GM23338 (cell line): ENCODE results near the gene DCD. TPM values are rescaled to one million over a fixed set of nuclear protein-coding genes. Genes with fewer than 3 reads are reported as not detected.

Source experiments
- ATAC-seq: fragments of 200-7000 bp; cut with Tn5 transposase; 3 replicates; pipeline ENCODE4 v1.9.1; 2020
- DNase-seq: peaks from one replicate; pipeline ENCODE4 v3.0.0-alpha.2; 2015; ENCODE audit warnings: low spot score
- H2AFZ ChIP-seq: fragments of 200-600 bp; sonication (generic); 2 replicates; pipeline ENCODE4 v1.8.0; 2016; ENCODE audit warnings: antibody characterized with exemption, mild to moderate bottlenecking, moderate library complexity
- H3F3A ChIP-seq: fragments of 200-600 bp; sonication (generic); replicated peaks from 2 replicates; pipeline ENCODE4 v1.8.0; 2017; ENCODE audit warnings: antibody characterized with exemption, mixed run types, low read depth
- H3K27ac ChIP-seq: fragments of 200-600 bp; sonication (generic); 2 replicates; pipeline ENCODE4 v1.6.1; 2016; ENCODE audit warnings: low read depth
- H3K27me3 ChIP-seq: fragments of 200-600 bp; sonication (generic); 2 replicates; pipeline ENCODE4 v1.8.0; 2016; ENCODE audit warnings: mild to moderate bottlenecking, mixed run types, moderate library complexity; ENCODE audit not compliant: insufficient read depth
- H3K36me3 ChIP-seq: fragments of 200-600 bp; sonication (generic); 2 replicates; pipeline ENCODE4 v1.8.0; 2016; ENCODE audit warnings: mild to moderate bottlenecking; ENCODE audit not compliant: insufficient read depth
- H3K4me1 ChIP-seq: fragments of 200-600 bp; sonication (generic); 2 replicates; pipeline ENCODE4 v1.8.0; 2016; ENCODE audit warnings: mild to moderate bottlenecking, moderate library complexity; ENCODE audit not compliant: insufficient read depth
- H3K4me2 ChIP-seq: fragments of 200-600 bp; sonication (generic); 2 replicates; pipeline ENCODE4 v1.7.1; 2017; ENCODE audit warnings: mixed run types
- H3K4me3 ChIP-seq: fragments of 200-600 bp; sonication (generic); 2 replicates; pipeline ENCODE4 v1.6.1; 2016; ENCODE audit warnings: mixed run types
- H3K79me2 ChIP-seq: fragments of 200-600 bp; sonication (generic); replicated peaks from 2 replicates; pipeline ENCODE4 v1.8.0; 2017; ENCODE audit warnings: mild to moderate bottlenecking; ENCODE audit not compliant: insufficient read depth
- H3K9me2 ChIP-seq: fragments of 200-600 bp; sonication (generic); 2 replicates; pipeline ENCODE4 v1.8.0; 2017; ENCODE audit not compliant: insufficient read depth
- H4K20me1 ChIP-seq: fragments of 200-600 bp; sonication (generic); replicated peaks from 2 replicates; pipeline ENCODE4 v1.8.0; 2017; ENCODE audit warnings: mild to moderate bottlenecking; ENCODE audit not compliant: insufficient read depth
- H3K27ac Mint-ChIP-seq: 2 replicates; pipeline ENCODE4 v1.8.0; 2020; ENCODE audit warnings: inconsistent platforms, mild to moderate bottlenecking, moderate library complexity, mixed read lengths
- H3K27me3 Mint-ChIP-seq: 3 replicates; pipeline ENCODE4 v1.8.0; 2022; ENCODE audit warnings: low read depth, mild to moderate bottlenecking, moderate library complexity, mixed read lengths, inconsistent platforms; ENCODE audit not compliant: insufficient read depth, poor library complexity
- H3K36me3 Mint-ChIP-seq: 3 replicates; pipeline ENCODE4 v1.8.0; 2021; ENCODE audit warnings: low read depth, mild to moderate bottlenecking, inconsistent platforms, moderate library complexity, mixed read lengths
- H3K4me1 Mint-ChIP-seq: 3 replicates; pipeline ENCODE4 v1.8.0; 2020; ENCODE audit warnings: mild to moderate bottlenecking, inconsistent platforms, mixed read lengths
- H3K4me3 Mint-ChIP-seq: 3 replicates; pipeline ENCODE4 v1.8.0; 2021; ENCODE audit warnings: moderate library complexity, mild to moderate bottlenecking, inconsistent platforms, mixed read lengths
- H3K9me3 Mint-ChIP-seq: 3 replicates; pipeline ENCODE4 v1.8.0; 2020; ENCODE audit warnings: moderate library complexity, mild to moderate bottlenecking, inconsistent platforms, mixed read lengths
- CREB1 ChIP-seq: fragments of 250-450 bp; sonication (Bioruptor Pico); IDR thresholded peaks from 2 replicates; pipeline ENCODE4 v1.5.0; 2020; ENCODE audit warnings: low read depth, mild to moderate bottlenecking, moderate library complexity
- EZH2 ChIP-seq: fragments of 200-600 bp; sonication (generic); IDR thresholded peaks from one replicate; pipeline ENCODE4 v1.8.0; 2017; ENCODE audit warnings: antibody characterized with exemption, mild to moderate bottlenecking, low read depth; ENCODE audit not compliant: unreplicated experiment
- EZH2phosphoT487 ChIP-seq: fragments of 200-600 bp; sonication (generic); IDR thresholded peaks from one replicate; pipeline ENCODE4 v1.8.1; 2018; ENCODE audit warnings: antibody characterized with exemption; ENCODE audit not compliant: unreplicated experiment
- JUNB ChIP-seq: IDR thresholded peaks from one replicate; pipeline ENCODE4 v1.6.1; 2016; ENCODE audit warnings: antibody characterized with exemption; ENCODE audit not compliant: unreplicated experiment
- NANOG ChIP-seq: IDR thresholded peaks from 2 replicates; pipeline ENCODE4 v1.6.1; 2016; ENCODE audit warnings: antibody characterized with exemption, borderline replicate concordance
- POLR2AphosphoS5 ChIP-seq: IDR thresholded peaks from 2 replicates; pipeline ENCODE4 v1.6.1; 2016; ENCODE audit warnings: antibody characterized with exemption, low read depth
- STAT1 ChIP-seq: IDR thresholded peaks from one replicate; pipeline ENCODE4 v1.6.1; 2016; ENCODE audit warnings: antibody characterized with exemption; ENCODE audit not compliant: unreplicated experiment
- ZNF114 ChIP-seq: fragments of 250-450 bp; sonication (Bioruptor Pico); IDR thresholded peaks from 2 replicates; pipeline ENCODE4 v1.5.0; 2020; ENCODE audit warnings: mild to moderate bottlenecking, moderate library complexity
- ZNF331 ChIP-seq: fragments of 250-450 bp; sonication (Bioruptor Pico); IDR thresholded peaks from 2 replicates; pipeline ENCODE4 v1.5.0; 2020; ENCODE audit warnings: low read depth, mild to moderate bottlenecking, moderate library complexity
- polyA plus RNA-seq: library from polyadenylated mRNA; unstranded; fragments of >200 nt; fragmentation: Nextera tagmentation; extraction: Ambion mirVana; gene quantifications from 2 replicates; pipeline ENCODE4 v1.2.1, GENCODE V29; 2016
- total RNA-seq: library from RNA; depleted of rRNA; stranded (reverse); fragments of >200 nt; shearing (Covaris generic); gene quantifications from 2 replicates; pipeline ENCODE4 v1.2.3, GENCODE V29; 2014
- TF ChIP-seq, protein P1 (sequence below), 2 experiments: fragments of 200-600 bp in 1 of 2; sonication (generic) in 1 of 2; conservative IDR thresholded peaks; 2 replicates each; pipeline versions ENCODE4 v1.5.1 to v1.6.1; 2016 to 2017; ENCODE audit warnings: antibody characterized with exemption in 2 of 2, low read depth in 2 of 2, mild to moderate bottlenecking in 2 of 2, moderate library complexity in 1 of 2
- TF ChIP-seq, protein P2 (sequence below): IDR thresholded peaks from one replicate; pipeline ENCODE4 v1.6.1; 2018; ENCODE audit warnings: antibody characterized with exemption; ENCODE audit not compliant: unreplicated experiment
- TF ChIP-seq, protein P3 (sequence below): IDR thresholded peaks from 2 replicates; pipeline ENCODE4 v1.6.1; 2016; ENCODE audit warnings: antibody characterized with exemption

The DCD gene
- total and polyA plus RNA-seq, 2 experiments from 2014 or later, result not detected

DNA sequence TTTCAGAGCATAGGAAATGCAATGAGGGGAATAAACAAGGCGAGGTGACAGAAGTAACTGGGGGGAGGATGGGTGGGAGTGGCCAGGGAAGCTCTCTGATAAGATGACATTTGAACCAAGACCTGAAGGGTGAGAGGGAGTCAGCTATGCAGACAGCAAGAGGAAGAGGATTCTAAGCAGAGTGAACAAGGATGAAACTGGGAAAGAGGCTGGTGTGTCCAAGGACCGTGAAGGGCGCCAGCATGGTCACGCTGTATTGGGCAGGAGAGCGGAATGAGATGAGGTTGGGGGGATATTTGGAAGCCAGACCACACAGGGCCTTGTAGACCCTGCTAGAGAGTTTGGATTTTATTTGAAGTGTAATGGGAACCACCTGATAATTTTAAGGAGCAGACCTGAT lies 49.2 kb downstream of the DCD start (continued):
- TF ChIP-seq, protein P1, sequence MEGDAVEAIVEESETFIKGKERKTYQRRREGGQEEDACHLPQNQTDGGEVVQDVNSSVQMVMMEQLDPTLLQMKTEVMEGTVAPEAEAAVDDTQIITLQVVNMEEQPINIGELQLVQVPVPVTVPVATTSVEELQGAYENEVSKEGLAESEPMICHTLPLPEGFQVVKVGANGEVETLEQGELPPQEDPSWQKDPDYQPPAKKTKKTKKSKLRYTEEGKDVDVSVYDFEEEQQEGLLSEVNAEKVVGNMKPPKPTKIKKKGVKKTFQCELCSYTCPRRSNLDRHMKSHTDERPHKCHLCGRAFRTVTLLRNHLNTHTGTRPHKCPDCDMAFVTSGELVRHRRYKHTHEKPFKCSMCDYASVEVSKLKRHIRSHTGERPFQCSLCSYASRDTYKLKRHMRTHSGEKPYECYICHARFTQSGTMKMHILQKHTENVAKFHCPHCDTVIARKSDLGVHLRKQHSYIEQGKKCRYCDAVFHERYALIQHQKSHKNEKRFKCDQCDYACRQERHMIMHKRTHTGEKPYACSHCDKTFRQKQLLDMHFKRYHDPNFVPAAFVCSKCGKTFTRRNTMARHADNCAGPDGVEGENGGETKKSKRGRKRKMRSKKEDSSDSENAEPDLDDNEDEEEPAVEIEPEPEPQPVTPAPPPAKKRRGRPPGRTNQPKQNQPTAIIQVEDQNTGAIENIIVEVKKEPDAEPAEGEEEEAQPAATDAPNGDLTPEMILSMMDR (conservative IDR thresholded peaks at IDR 0.05; ENCODE audit: low read depth in 2 of 2), result no peak
- TF ChIP-seq ZNF114 (no peak), POLR2AphosphoS5 (no peak), STAT1 (no peak), CREB1 (no peak), JUNB (no peak), ZNF331 (CRISPR knock-in tag) (no peak), EZH2phosphoT487 (no peak), EZH2 (no peak), NANOG (no peak)
- TF ChIP-seq, protein P2, sequence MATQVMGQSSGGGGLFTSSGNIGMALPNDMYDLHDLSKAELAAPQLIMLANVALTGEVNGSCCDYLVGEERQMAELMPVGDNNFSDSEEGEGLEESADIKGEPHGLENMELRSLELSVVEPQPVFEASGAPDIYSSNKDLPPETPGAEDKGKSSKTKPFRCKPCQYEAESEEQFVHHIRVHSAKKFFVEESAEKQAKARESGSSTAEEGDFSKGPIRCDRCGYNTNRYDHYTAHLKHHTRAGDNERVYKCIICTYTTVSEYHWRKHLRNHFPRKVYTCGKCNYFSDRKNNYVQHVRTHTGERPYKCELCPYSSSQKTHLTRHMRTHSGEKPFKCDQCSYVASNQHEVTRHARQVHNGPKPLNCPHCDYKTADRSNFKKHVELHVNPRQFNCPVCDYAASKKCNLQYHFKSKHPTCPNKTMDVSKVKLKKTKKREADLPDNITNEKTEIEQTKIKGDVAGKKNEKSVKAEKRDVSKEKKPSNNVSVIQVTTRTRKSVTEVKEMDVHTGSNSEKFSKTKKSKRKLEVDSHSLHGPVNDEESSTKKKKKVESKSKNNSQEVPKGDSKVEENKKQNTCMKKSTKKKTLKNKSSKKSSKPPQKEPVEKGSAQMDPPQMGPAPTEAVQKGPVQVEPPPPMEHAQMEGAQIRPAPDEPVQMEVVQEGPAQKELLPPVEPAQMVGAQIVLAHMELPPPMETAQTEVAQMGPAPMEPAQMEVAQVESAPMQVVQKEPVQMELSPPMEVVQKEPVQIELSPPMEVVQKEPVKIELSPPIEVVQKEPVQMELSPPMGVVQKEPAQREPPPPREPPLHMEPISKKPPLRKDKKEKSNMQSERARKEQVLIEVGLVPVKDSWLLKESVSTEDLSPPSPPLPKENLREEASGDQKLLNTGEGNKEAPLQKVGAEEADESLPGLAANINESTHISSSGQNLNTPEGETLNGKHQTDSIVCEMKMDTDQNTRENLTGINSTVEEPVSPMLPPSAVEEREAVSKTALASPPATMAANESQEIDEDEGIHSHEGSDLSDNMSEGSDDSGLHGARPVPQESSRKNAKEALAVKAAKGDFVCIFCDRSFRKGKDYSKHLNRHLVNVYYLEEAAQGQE, result no peak
- TF ChIP-seq, protein P3, sequence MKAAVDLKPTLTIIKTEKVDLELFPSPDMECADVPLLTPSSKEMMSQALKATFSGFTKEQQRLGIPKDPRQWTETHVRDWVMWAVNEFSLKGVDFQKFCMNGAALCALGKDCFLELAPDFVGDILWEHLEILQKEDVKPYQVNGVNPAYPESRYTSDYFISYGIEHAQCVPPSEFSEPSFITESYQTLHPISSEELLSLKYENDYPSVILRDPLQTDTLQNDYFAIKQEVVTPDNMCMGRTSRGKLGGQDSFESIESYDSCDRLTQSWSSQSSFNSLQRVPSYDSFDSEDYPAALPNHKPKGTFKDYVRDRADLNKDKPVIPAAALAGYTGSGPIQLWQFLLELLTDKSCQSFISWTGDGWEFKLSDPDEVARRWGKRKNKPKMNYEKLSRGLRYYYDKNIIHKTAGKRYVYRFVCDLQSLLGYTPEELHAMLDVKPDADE, result no peak

DNA sequence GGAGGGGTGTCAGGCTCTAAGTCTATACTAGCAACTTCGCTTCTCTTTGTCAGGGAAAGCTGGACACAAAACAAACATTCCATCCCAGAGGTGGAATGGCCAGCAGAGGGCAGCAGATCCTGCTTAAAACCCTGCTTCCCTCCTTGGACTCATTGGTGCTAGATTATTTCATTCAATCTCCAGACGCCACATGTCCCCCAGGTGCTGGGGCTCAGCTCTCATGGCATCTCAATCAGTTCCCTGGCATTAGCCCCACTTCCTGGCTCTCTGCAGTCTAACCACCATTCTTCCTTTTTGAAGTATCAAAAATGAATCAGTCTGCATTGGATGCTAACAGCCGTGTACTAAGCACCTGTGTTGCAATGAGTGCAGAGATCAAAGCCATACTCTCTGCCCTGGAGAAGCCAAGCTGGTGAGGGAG lies 51.6 kb downstream of the DCD start:
- Mint-ChIP-seq H3K36me3 (no peaks in the 10 kb centered on the region), H3K27ac (no peak overlapping the region), H3K27me3 (peaks cover 23% of the 10 kb centered on the region), H3K9me3 (no peaks in the 10 kb centered on the region), H3K4me3 (no peak overlapping the region), H3K4me1 (peaks cover 4% of the 10 kb centered on the region)
- TF ChIP-seq, protein P3, result no peak
- TF ChIP-seq, protein P1 (conservative IDR thresholded peaks at IDR 0.05; ENCODE audit: low read depth in 2 of 2), result peak; percentile 83 to 89
- H3K4me3 ChIP-seq, result no peak overlapping the region
- DNase-seq (peak; percentile 91), ATAC-seq (peak; percentile 89)
- no peaks in the 10 kb centered on the region for H3K9me2 ChIP-seq
- no peaks in the 10 kb centered on the region for H3K79me2 ChIP-seq
- H3K4me2 ChIP-seq, result no peak overlapping the region
- H2AFZ ChIP-seq, result no peak overlapping the region
- peaks cover 34% of the 10 kb centered on the region; the same call in 1 of the 2 replicates for H3K27me3 ChIP-seq
- H3F3A ChIP-seq, result no peaks in the 10 kb centered on the region
- no peaks in the 10 kb centered on the region for H4K20me1 ChIP-seq
- no peaks in the 10 kb centered on the region; the same call in 1 of the 2 replicates for H3K4me1 ChIP-seq
- no peak overlapping the region for H3K27ac ChIP-seq
- no peaks in the 10 kb centered on the region for H3K36me3 ChIP-seq
